ENCODE measurements around the gene EXO1.

Gene EXO1

GRCh38 chr1:241932845-241933244, 84.8 kb downstream of the EXO1 start:
- ChIA-PET CTCF (no interaction called here), POLR2A (ENCODE audit: low non-redundant PET) (no interaction called here)

GRCh38 chr1:241934201-241934848, 86.3 kb downstream of the EXO1 start:
- DNase-seq (ENCODE audit: low spot score) = no peak
- no peak for TF ChIP-seq CTCF (conservative IDR thresholded peaks at IDR 0.05; ENCODE audit: low read depth)
- no peak overlapping the region for H3K27ac ChIP-seq
- ChIA-PET POLR2A (ENCODE audit: low non-redundant PET) (no interaction called here), CTCF (interaction anchor here (0.5 to 0.6 kb wide), 2 partner anchors 18 to 34 kb away, joined by 3 read pairs; no protein-coding TSS in a partner anchor)

More at GRCh38 chr1:241932845-241933244, 84.8 kb downstream of the EXO1 start:
- H3K27ac ChIP-seq = no peak overlapping the region
- no peak for DNase-seq (ENCODE audit: low spot score)
- no peak for TF ChIP-seq CTCF (conservative IDR thresholded peaks at IDR 0.05; ENCODE audit: low read depth)

- DNase-seq (ENCODE audit: low spot score) = no peak
- ChIA-PET CTCF (interaction anchor here (0.5 to 0.6 kb wide), 2 partner anchors 18 to 34 kb away, joined by 3 read pairs; no protein-coding TSS in a partner anchor), POLR2A (ENCODE audit: low non-redundant PET) (no interaction called here)
- no peak for TF ChIP-seq CTCF (conservative IDR thresholded peaks at IDR 0.05; ENCODE audit: low read depth)
- no peak overlapping the region for H3K27ac ChIP-seq
Observed at GRCh38 chr1:241934866-241935265, 86.9 kb downstream of the EXO1 start.

Data from RWPE1 (cell line).